ENCODE measurements around the gene HYAL4.

- TF ChIP-seq CTCF (IDR thresholded peaks at IDR 0.05; ENCODE audit: poor library complexity), result no peak
- no peak for TF ChIP-seq EZH2 (IDR thresholded peaks at IDR 0.05; ENCODE audit: borderline replicate concordance)
- no peak for TF ChIP-seq EZH2phosphoT487 (IDR thresholded peaks at IDR 0.05; ENCODE audit: low read depth, severe bottlenecking, unreplicated experiment)
These were observed 48.4 kb upstream of the HYAL4 start for GRCh38 chr7:123796568-123796967.

Measured in hepatocyte (in vitro differentiated cells).